Measurements from ENCODE around the gene PHETA1.

PHETA1 gene, protein sequence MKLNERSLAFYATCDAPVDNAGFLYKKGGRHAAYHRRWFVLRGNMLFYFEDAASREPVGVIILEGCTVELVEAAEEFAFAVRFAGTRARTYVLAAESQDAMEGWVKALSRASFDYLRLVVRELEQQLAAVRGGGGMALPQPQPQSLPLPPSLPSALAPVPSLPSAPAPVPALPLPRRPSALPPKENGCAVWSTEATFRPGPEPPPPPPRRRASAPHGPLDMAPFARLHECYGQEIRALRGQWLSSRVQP
- 5.1 to 82.2 (median 28.9) reads per million in 17 experiments for total RNA-seq

DNA sequence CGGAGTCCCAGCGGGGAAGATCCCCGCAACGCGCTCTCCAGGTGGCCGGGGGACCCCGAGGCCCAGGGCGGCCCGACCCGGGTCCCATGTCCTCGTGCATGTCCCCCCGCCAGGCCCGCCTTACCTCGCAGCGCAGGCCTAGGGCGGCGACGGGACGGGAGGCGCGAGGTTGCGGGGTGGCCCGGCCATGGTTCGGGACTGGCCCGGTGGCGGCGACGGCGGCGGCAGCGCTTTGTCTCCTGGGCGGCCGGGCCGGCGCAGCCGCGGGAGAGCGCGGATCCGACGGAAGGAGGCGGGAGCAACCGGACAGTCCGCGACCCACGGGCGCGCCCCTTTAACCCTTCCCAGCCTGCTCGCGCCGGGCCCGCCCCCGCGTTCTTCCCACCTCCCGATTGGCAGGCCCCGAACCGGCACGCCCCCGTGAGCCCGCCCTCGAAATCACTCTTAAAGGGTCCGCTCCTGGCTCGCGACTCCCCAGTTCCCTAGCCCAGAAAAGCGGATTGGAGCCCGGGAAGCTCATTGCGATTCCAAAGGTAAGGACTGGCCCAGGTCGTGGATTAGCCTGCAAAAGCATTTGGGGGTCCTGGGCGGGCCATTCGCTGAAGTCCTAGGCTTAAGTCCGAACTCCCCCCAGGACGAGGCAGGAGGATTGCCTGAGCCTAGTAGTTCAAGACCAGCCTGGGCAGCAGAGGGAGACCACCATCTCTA is at the start of gene PHETA1:
Gene PHETA1, minus strand, starts transcription at position 308 of the 708 bp plus-strand sequence. CDS start 5,668 bp downstream, outside the sequence.
- DNase-seq = peak; percentile 93 to 98 (median 96)

DNA sequence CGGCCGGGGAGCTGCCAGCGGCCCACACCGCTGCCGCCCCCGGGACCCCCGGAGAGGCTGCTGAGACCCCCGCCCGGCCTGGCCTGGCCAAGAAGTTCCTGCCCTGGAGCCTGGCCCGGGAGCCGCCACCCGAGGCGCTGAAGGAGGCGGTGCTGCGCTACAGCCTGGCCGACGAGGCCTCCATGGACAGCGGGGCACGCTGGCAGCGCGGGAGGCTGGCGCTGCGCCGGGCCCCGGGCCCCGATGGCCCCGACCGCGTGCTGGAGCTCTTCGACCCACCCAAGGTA is 49.6 kb upstream of the PHETA1 start:
- no peak for DNase-seq

DNA sequence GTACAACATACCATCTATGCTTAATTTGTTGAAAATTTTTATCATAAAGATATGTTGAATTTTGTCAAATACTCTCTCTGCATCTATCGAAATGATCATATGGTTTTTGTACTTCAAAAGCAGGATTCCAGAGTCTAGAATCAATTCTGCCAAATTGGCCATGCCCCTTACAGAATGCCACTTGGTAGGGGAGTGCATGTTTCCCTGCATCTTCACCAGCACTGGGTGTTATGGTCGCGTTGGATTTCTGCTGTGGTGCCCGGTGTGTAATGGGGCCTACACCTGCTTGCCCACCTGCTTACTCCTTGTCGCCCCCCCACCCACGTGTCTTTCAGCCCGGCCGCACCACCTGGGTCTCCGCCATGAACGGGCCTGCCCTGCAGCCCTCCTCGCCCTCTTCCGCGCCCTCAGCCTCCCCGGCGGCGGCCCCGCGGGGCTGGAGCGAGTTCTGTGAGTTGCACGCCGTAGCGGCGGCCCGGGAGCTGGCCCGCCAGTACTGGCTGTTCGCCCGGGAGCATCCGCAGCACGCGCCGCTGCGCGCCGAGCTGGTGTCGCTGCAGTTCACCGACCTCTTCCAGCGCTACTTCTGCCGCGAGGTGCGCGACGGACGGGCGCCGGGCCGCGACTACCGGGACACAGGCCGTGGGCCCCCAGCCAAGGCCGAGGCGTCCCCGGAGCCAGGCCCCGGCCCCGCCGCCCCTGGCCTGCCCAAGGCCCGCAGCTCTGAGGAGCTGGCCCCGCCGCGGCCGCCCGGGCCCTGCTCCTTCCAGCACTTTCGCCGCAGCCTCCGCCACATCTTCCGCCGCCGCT is 49.1 kb upstream of the PHETA1 start:
- DNase-seq = no peak

DNA sequence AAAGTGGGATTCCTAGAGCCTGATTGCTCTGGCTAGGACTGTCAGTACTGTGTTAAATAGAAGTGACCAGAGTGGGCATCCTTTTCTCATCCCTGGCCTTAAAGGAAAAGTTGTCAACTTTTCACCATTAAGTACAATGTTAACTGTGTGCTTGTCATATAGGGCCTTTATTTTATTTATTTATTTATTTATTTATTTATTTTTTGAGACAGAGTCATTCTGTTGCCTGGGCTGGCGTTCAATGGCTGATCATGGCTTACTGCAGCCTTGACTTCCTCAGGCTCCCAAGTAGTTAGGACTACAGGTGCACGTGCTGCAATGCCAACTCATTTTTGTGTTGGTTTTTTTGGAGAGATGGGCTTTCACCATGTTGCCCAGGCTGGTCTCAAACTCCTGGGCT is 48.4 kb upstream of the PHETA1 start:
- no peak for DNase-seq

DNA sequence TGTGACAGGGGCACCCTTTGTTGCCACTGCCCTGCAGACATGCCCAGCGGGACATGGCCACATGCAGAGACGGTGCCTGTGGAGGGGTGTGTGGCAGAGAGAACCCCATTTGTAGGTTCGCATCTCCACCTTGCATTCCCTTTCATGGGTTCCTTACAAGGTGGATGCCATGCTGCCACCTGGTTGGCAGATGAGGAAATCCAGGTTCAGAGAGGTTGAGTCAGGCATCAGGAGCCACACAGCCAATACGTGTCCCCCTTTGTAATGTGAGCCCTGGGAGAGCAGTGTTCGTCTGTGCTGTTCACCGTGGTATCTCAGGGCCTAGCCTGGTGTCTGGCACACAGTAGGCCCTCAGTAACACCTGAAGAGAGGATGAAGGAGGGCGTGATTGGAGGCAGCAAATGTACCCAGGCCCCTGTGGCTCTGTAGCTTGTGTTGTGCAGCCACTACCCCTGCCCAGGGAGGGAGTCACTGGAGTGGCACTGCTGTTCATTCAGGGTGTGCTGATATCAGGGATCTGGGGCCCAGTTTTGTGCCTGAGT is 45.9 kb upstream of the PHETA1 start:
- DNase-seq = no peak

DNA sequence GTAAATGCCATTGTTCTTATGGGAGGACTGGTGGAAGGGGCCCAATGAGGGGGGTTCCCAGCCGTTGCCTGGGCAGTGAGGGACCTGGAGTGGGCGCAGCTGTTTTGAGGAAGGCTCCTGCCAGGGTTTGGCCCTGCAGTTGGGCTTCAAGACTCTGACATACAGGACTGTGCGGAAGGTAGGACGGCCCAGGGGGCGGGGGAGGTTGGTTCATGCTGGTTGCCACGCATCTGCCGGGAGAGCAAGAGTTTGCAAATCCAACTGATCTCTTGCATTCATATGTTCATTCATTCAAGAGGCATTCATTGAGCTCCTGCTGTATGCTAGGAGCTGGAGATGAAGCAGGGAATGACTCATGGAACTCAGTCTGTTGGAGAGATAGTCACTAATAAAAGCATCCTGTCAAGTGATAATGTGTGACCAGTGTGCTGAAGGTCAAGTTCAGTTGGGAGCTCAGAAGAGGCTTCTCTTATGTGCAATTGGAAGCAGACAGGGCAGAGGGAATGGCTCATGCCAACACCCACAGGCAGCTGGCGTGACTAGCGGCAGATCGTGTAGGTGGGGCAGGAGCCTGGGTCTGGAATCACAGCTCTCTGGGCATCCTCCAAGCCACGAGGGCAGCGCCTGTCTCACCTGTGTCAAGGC is 44.7 kb upstream of the PHETA1 start:
- DNase-seq = peak; percentile 82 to 95 (median 88)

DNA sequence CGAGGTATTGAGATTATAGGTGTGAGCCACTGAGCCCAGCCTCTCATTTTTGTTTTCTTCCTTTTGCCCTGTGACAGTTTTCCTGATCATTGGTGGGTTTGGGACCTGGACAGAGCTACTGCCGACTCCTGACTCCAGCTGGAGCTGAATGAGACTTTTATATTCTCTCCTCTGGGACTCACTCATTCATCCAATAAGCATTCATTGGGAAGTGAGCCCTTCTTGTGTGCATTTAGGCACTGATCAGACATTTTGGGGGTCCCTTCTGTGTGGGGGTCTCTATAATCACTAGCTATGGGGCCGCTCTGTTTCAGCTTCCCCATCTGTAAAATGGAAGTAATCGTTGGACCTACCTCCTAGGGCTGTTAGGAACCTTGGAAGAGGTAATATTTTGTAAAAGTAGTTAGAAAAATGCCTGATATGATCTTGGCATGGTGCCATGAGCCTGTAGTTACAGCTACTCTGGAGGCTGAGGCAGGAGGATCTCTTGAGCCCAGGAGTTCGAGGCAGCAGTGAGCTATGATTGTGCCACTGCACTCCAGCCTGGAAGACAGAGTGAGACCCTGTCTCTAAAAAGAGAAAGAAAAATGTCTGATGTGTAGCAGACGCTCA is 44.0 kb upstream of the PHETA1 start:
- peak in 1 of 4 experiments; percentile 41 for DNase-seq

DNA sequence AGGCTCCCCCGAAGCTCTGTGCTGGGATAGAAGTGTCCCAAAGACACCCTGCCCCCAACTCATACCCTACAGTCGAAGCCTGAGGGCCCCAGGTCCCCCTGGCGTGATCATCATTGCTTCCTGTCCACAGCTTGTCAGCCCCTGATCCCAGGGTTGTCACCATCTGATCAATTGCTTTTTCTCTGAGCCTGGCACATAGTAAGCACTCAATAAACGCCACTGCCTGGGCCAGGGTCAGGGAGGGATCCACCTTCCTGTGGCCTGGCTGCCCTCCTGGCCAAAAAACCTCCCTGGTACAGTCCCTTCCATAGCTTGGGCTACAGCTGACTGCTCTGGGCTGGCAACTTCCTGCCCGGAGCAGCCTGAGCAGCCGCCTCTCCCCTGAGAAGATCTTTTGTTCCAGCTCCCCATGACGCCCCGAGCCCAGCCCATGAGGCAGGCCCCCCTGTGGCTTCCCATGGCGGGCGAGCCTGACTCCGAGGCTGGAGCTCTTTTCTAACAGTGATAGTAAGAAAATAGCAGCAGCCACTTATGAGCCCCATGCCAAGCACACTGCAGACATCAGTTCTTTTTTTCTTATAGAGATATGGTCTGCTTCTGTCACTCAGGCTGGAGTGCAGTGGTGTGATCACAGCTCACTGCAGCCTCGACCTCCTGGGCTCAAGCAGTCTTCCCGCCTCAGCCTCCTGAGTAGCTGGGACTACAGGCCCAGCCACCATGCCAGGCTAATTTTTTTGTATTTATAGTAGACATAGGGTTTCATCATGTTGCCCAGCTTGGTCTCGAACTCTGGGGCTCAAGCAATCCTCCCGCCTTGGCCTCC is 43.3 kb upstream of the PHETA1 start:
- peak in 2 of 4 experiments; percentile 46 to 57 for DNase-seq

DNA sequence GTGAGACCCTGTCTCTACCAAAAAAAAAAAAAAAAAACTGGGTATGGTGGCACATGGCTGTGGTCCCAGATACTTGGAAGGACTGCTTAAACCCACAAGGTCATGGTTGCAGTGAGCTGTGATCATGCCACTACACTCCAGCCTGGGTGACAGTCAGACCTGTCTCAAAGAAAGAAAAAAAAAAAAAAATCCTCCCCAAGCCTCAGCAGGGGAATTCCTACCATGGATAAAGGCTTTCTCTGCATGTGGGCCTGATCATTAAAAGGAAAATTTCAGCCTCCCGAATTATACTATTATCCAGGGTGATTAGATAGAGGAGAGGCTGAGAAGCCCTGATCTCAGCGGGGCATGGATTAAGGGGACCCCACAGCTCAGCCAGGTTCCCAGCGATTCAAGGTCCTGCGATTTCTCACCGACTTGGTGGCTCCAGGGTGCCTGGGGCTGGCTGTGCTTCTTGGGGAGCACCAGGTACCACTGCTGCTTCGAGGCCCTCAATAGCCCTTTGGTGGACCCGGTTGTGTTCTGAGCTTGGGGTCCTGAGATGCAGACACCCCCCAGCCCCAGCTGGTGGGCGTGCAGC is 42.4 kb upstream of the PHETA1 start:
- DNase-seq = no peak

DNA sequence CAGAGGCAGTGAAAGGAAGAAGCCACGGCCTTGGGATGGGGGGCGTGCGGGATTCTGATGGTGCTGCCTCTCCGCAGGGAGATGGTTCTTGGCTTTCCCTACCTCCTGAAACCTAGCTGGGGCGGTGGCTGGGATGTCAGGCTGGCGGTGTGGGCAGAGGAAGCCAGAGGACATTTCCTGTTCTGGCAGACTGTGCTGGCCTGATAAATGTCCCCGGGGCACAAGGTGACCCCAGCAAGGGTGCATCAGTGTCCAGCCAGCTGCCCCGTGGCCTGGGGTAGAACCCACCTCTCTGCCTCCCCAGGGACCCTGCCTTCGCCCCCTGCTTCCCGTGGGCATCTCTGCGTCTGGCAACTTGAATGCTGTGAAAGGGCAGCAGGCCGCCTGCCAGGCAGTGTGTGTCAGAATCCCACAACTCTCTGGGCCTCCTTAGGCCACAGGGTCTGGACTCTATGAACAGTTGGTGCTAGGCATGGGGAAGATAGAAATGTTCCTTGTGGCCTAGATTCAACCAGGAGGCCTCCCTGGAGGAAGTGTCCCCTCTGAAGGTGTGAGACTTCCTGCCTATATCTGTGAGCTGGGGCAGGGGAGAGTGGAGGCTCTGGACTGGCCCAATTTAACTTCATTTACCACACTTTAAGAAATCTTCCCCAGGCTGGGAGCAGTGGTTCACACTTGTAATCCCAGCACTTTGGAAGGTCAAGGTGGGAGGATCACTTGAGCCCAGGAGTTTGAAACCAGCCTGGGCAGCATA is 41.7 kb upstream of the PHETA1 start:
- DNase-seq = peak in 3 of 4 experiments; percentile 52 to 62 (median 53)

DNA sequence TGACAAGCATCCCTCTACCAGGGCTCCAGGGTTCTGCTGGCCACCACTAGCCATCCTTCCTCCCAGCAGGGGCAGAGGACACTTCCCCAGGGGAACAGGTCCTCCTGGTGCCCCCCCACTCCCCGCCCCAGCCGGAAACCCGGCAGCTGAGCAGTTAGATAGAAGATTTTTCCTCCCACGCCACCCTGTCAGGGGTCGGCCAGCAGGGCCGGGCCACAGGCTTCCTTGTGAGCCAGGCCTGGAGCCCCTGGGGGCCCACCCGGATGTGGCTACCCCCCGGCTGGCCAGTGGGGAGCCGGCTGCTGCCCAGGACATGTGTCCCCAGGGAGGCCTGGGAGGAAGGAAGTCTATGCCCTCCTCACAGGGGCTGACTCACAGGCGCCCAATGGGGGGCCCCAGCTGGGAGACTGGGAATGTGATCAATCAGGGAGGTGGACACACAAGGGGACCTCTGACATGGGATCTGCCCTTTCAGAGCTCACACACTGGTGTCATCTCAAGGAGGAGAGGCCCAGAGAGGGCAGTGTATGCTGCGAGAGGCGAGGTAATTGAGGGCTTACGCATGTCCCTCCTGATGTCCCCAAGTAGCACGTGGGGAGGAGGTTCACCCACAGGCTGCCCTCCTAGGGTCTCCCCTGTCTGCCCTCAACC is 41.0 kb upstream of the PHETA1 start:
- peak; percentile 79 to 87 (median 82) for DNase-seq

DNA sequence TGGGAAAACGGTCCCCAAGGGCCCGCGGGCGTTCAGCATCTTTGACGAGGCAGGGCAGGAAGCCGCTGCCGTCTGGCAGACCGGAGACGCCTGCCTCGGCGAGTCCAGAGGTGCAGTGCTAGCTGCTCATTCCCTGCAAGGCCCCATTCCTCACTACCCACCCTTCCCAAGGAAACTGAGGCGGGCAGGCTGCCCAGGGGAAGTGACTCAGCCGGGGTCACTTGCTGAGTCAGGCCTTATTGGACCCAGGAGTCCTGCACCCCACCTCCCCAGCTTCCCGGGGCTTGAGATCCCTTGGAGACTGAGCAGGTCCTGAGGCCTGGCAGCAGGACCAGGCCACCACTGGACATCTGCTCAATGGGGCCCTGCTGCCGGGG is 40.5 kb upstream of the PHETA1 start:
- peak in 3 of 4 experiments; percentile 29 to 49 (median 41) for DNase-seq

DNA sequence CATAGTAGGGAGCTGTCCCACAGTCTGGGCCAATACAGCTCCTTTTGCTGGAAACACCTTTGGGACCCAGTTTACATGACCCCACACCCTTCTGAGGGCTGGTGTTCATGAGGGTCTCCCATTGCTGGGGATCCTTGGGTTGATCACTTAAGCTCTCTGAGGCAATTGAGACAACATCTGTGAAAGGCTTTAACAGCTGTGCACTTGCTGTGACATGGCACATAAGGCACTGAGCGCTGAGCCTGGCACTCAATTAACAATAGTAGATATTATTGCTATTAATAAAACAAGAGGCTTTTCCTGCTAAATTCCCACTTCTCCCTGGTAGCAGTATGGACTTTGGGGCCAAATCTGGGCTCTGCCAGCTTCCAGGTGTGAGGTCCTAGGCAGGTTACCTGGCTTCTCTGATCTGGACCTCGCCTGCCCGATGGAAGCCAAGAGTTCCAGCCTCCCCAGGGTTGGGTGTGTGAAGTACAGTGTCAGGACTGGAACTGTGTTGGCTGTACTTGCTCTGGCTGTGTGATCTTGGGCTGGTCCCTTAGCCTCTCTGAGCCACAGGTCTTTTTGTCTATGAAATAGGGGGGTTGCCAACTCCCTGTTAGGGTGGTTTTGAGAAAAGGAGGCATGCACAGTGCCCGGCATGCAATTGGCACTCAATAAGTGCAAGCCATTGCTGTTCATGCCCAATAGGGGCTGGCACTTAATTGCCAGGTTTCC is 39.9 kb upstream of the PHETA1 start:
- peak in 1 of 4 experiments; percentile 38 for DNase-seq

DNA sequence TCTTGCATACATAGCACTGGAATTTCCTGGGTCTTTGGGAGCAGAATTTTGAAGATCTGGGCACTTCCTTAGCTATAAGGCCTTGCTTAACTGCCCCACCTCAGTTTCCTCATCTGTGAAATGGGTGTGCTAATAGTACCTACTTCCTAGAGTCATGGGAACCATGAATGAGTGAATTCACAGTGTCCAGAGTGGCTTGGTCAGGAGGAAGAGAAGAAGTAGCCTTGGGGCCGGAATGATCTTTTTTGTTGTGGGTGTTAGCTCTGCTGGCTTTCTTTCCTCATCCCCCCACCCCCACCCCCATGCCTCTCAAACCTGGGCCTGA is 39.2 kb upstream of the PHETA1 start:
- peak; percentile 80 to 89 (median 86) for DNase-seq

DNA sequence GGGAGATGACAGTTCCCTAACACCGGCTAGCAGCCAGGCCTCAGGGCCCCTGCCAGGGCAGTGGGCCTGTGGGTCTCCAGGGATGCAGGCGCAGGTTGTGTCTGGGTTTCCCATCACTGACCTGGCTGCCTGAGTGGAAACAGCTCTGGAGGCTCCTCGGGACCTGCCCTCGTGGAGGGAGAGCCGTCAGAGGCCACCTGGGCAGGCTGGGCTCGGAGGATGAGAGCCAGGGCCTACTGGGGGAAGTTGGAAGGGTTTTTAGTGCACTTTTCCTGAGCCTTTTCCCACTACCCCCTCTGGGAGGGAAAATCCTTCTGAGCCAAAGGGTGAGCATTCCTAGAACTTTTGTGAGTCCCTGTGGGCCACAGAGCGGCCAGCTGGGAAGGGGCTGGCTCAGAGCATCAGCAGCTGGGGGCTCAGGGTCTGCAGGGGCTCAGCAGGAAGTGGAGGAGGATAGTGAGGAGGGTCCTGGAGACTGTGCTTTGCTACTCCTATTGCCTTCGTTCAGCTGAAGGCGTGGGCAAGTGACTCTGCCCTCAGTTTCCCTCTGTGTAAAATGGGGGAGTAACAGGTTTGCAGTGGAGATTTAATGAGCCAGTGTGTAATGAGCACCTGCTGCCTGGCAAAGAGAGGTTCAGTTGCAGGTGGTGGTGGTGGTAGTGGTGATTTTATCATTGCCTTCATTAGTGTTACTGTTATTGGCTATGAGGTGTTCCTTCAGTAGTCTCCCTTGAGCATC is 38.7 kb upstream of the PHETA1 start:
- DNase-seq = peak in 1 of 4 experiments; percentile 34

DNA sequence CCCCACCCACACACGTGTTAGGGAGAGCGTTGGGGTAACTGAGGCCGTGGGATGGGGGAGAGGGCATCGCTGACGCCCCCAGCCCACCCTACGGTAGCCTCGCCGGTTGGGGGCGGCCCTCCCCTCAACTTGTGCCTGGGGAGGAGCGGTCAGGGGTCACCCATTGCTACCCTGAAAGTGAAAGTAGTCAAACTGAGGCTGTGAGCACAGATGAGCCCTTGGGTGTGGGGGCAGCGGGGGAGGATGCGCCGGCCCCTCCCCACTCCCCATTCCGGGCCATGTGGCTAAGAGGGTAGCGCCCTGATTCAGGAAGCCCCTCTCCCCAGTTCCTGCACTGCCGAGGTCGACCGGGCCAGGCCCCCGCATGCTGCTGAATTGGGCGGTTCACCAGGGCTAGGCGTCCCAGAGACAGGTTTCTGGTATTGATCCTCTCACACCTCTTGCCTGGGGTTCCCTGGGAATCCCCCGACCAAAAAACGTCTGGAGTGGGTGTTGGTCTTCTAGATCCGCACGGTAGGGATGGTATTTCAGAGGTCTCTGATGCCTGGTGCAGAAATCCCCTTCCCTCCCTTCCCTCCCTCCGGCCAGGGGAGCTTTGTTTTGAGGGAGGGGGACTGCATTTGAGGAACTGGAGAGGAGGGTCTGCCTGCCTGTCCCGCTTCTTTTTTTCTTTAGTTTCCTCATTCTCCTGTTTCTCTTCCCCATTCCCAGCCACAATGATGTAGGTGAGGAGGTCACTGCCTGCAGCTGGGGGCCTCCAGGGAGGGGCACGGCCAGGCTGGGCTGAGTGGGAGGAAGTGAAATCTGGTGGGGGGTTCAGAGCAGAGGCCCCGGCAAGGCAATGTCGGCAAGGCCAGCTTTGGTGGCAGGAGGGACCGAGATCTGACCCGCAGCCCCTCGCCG is 37.8 kb upstream of the PHETA1 start:
- DNase-seq = peak; percentile 84 to 95 (median 92)

DNA sequence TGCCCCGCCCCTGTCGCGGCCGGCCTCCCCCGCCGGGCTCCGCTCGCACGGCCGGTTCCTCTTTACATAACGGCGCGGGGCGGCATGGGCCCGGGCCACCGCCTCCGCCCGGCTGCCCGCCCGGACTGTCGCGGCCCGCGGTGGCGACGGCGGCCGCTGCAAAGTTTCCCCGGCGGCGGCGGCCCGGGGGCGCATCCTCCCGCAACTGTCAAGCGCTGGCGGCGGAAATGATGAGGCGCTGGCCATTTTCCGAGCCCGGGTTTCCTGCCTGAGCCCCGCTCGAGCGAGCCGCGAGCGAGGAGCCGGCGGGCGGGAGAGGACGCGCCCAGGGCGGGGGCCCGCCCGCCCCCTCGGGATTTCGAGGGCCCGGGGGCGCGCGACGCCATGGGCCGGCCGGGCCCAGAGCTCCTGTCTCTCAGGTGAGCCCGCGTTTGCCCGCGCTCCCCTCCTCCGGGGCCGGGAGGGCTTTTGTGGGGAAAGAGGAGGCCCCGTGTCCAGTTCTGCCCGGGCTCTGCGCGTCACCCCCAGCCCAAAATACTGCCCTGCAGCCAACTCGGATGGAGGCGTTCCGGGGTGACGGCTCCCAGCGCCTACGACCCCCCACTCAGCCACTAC is 37.1 kb upstream of the PHETA1 start, which contains the start of gene SH2B3:
Gene SH2B3, plus strand, starts transcription at position 65 of the 615 bp plus-strand sequence. CDS start 12,223 bp downstream, outside the sequence.
- peak in 1 of 4 experiments; percentile 49 for DNase-seq
